Stimulated activated CD4-positive, alpha-beta T cell treated with anti-CD3 and anti-CD28 coated beads, Interleukin-4, amount 100 ng/mL, for 1 hour (primary cell): ENCODE measurements around the gene MYO1D.
A peak's percentile ranks its signal among the peaks of the same experiment; 100 is the strongest.
"Not testable (repeated sequence)": the region's sequence is repeated elsewhere in the genome, so short reads cannot be mapped to it uniquely, and the experiment has no call there.

Experiments
- DNase-seq: peaks from one replicate; pipeline ENCODE4 v3.0.0-alpha.2; 2020

MYO1D gene

DNA sequence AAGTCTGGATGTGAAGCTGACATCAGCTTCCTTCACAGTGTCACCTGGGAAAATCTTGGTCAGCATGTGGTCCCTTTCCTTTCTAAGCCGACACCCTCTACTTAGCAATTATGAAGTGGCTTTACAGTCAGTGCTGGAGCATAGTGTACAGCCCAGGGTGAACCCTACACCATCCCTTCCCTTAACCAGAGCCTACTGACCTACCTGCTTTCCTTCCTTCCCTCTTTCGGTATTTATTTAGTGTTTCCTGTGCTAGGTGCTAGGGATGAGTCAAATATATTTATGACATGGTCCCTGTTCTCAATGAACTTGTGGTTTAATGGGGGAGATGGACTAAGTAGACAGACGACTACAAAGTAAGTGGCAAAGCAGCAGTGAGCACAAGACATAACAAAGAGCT lies 312.6 kb downstream of the MYO1D start:
- no peak for DNase-seq

DNA sequence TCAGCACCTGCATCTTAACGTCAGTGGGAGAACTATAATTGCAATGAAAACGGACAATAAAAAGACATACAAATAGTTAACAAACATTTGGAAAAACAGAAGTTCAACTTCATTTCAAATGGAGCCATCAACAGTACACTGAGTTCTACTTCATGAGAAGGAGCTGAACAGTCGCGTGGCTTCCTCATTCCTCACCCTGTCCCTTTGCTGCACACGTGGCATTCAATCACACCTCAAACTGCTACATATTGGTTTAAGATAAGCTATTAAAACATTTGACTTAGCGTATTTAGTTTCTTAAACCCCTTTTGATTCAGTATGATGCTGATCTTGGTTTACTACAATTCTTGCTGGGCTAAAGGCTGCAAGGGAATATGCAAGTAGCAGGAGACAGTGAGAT lies 313.3 kb downstream of the MYO1D start:
- DNase-seq: no peak

DNA sequence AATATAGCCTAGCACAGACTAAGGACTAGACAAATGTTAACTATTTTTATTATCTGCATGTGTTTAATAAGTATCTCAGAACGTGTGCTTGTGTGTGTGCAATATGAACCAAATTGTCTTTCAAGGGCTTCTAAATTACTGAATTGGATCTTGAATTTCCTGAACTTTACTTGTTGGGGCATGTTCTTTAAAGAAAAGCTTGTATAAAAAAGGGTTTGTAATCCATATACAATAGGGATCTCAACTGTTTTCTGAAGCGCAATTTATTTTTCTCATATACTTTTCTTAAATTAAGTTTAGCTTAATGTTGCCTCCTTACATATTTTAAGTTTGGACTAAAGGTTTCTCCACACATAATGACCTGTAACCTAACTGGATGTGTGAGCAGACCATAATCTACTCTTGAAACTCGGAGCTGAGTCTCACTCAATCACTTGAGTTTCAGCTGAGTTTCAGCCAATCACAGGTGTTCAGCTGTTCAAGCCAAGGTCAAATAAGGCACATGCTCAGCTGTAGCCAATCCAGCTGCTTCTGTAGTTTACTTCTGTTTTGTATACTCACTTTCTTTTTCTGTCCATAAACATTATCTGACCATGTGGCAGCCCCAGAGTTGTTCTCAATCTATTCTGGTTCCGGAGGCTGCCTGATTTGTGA lies 317.8 kb downstream of the MYO1D start:
- no peak for DNase-seq

DNA sequence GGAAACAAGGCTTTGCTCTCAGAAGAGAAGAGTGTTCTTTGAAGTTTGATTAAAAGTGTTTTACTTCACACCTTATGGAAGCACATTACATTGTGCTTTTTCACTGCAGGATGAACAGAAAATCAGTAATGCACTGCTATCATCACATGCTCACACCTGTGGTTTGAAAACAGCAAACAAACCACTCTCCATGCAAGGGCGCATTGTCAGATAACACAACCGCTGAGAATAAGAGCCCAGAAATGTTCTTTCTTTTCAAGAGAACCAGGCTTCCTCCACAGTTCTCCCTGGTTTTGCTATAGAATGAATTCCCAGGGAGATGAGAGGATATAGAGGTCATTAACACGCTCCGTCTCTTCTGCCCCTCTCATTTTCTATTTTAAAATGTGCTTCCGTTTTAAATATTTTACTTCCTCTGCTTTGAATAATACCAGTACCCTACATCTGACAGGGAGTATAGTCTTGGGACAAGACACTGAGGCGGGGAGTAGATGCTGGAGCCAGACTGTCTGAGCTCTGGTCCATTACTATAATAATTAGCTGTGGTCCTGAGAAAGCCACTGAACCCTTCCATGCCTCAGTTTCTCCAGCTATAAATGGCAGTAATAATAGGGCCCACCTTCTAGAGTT lies 318.5 kb downstream of the MYO1D start:
- no peak for DNase-seq

DNA sequence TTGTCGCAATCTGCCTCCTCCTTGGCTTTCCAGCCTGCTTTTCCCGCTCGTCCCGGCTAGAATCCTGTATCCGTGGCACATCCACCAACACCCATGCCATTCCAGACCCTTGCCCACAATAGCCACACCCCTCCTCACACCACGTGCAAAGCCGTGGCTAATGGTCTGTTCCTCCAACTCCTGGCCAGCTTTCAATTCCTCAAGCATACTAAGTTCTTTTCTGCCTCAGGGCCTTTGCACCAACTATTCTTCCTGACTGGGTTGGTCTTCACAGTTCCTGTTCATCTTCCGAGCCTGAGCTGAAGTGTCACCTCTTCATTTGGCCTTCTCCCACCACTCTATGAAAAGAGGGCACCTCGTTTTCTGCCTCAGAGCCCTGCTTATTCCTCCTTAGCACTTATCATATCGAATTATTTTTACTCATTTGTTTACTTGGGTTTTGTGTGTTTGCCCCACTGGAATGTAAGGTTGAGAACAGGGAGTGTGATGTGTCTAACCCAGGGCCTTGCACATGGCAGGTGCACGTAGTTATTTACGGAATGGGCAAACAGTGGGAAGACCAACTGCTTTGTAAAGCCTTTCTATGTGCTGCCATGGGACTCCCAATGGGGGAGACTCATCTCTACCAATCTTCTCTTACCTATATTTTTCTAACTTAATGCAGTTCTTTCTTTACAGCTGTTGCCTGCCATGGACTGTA lies 321.2 kb downstream of the MYO1D start:
- DNase-seq: no peak

DNA sequence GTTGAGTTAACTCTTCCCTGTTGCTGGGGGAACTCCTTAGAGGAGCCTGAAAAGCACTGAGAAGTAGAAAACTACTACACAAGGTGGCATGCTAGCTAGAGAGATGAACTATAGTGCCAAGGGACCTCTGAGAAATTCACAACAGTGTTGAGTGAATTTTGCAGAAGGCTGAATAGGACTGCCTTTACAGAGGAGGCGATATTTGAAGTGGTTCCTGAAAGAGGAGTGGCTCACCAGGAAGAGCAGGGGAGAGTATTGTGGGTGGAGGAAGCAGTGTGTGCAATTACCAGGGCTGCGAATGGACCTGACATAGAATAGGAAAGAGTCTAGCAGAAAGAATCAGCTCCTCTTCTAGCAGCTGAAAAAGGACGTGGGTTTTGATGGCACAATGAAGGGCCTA lies 323.8 kb downstream of the MYO1D start:
- DNase-seq: no peak

DNA sequence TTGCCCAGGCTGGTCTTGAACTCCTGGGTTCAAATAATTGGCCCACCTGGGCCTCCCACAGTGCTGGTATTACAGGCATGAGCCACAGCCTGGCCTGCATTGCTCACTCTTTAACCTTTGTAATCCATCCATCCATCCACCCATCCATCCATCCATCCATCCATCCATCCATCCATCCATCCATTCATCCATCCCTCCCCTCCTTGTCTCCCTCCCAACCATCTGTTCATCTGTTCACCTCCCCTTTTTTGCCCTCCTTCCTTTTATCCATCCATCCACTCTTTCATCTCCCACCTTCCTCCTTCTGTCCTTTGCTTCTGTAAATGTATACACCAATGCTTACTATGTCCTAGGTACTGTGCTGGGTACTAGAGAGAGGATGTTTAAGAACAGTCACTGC lies 324.6 kb downstream of the MYO1D start:
- DNase-seq: no peak

DNA sequence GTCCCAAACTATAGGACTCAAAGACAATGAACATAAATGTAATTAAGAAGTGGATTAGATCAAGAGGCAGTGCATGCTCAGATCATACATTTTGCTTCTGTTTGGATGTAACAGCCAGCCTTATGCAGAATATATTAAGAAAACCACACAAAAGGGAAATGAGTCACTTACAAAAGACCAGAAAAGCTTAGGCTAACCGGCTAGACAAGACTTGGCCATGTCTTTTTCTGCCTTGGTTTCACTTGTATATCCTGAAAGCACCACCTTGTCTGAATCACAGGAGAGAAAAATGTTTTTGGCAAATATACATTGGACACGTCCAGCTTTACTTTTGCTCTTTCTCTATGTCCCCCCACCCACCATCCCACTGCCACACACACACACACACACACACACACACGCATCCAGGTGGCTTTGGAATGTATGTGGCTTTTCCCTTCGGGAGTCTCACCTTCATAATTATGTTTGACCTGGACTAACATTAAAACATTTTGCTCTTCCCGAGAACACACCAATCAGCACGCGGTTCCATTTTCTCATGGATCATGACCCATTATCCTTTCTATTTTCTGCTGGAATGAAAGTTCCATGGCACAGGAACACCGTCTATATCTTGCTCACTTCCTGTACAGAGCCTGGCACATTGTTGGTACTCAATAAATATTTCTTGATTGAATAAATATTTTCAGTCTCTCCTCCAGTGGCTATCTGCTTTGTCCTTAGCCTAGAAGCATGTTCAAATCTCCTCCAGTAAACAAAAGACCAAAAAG lies 325.6 kb downstream of the MYO1D start:
- no peak for DNase-seq

DNA sequence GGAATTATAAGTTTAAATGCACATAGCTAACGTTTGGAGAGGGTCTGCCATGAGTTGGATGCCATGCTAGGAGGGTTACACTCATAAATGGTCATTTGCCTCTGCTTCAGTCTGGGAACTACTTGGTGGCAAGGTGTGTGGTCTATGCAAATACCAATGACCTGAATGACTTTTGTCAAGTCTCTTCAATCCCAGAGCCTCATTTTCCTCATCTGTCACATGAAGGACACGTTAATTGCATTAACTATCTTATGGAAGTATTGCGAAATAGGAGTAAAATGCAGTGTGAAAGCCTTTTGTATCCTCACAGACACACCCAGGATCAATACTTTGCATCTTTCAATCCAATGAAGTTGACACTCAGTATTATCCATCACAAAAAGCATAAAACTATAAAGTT lies 327.4 kb downstream of the MYO1D start:
- DNase-seq: no peak

DNA sequence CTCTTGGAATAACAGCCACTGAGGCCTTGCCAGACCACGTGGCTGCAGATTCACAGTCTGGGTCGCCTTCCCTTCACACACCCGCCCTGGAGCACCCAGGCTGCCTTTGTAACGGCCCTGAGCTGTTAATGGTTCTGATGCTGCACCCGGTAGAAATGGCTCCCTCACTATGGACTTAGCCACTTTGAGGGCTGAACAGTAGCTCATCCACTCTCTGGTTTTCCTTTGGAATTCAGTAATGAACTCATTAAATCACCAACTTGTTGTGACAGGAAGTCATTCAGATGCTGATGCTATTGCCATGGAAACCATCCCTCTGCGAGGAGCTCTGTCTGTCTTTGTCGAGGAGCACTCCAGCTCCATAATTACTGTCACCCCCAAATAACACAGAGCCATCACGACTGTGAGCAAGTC lies 330.9 kb downstream of the MYO1D start:
- DNase-seq: no peak

DNA sequence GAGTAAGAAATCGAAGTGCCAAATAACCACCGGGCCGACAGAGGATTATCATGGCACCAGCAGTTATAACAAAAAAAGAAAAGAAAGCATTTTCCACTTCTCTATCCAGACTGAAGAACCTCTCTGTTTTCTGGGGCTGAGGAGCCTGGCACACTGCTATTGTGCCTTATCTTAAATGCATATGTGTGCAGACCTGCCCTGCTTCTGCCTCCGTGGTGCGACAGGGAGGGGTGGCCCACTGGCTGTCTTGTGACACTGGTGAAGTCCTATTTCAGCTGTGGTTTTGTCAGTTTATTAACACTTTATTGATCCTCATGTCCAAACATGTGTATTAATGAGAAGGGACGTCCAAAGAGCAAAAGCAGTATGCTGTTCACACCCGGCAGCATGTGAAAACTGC lies 334.7 kb downstream of the MYO1D start:
- no peak for DNase-seq

DNA sequence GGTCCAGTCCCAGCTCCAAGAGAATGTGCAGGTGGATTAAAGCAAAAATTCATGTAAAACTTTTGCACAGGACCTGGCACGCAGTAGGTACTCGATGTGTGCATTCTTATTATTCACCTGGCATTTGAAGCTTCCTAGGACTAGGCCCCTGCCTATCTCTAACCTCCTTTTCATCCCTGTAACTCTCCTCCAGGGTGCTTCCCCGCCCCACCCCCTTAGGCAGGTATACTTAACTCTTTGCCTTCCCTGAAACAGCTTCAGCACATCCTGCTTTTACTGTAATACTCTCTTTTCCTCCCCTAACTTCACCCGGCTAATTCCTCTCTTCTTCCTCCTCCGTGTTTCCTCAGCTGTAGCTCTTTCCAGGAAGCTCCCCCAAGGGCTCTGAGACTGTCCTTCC lies 335.3 kb downstream of the MYO1D start:
- DNase-seq: no peak

DNA sequence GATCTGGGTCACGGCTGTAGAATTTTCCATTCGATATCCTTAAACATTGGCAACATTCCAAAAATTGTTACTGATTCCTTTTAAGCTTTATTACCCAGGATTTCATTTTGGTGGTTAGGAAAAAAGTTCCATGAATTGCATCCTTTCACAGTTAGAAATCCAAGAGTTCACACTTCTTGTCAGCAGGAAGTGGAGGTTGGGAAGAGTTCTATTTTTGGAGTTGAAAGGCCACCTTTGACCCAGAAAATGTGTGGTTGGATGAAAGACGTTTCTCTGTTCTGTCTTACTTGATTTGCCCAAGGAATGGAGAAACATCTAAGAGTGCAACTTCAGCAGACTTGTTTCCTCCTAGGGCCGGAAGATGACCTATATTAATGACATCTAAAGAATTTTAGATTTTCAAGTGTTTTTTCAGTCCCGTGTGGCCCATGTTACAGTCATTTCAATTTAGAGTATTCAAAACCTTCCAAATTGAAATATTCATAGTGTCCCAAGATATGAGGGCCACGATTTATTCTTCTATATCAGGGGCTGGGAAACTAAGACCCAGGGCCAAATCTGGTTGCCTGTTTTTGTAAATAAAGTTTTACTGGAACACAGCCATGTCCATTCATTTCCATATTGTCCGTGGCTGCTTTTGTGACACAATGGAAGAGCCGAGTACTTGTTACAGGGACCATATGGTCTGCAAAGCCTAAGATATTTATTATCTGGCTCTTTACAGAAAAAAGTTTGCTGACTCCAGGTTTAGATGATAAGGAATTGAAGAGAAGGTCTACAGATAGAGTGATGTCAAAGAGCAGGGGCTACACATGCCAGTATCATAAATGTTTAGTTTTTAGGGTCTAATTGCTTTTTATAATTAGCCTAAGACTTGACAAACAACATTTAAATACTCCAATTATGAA lies 339.9 kb downstream of the MYO1D start:
- no peak for DNase-seq

DNA sequence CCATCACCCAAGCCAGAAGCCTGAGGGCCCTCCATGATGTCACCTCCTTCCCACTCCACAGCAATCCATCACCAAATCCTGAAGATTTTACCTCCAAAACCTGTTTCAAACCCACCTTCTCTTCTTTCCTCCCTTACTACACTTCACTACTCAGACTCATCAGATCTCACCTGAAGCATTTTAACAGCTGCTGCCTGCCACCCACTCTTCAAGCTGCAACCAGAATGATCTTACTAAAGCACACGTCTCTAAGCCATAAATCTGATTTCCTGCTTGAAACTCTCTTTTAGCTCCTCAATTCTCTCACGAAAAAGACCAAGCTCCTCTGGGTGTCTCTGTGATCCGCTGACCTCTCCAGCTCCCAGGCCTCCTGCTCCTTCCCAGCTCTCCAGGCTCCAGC lies 343.6 kb downstream of the MYO1D start:
- no peak for DNase-seq

DNA sequence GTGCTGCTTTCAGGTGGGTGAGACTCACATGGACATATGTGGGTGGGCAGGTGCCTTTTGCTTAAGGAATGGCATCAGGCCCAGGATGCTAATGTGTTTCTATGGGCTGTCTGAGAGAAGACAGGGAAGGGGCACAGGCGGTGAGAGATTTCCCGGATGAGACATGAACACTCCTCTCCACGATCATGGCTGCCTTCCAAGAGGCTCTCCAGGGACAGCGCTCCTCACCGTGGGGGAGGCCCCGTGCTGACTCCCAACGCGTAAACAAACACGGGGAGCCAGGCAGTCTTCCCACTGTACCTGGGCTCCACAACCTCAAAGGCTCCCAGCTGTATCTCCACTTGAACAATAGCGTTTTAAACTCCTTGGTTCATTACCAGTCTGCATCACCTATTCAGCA lies 347.3 kb downstream of the MYO1D start:
- DNase-seq: no peak

DNA sequence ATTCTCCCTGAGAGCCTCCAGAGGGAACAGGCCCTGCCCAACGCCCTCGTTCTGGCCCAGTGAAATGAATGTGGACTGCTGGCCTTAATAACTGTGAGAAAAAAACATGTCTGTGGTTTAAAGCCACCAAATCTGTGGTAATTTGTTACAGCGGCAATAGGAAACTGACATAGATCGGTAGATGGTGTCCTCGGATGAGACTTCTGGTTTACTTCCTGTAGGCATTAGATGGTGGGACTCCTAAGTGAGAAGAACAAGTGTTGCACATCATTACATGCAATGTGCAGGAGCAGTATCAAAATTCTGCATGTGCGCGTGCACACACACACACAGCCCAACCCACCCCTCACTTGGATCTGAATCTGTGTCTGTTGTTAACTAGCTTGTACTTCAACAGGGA lies 348.1 kb downstream of the MYO1D start:
- no peak for DNase-seq

DNA sequence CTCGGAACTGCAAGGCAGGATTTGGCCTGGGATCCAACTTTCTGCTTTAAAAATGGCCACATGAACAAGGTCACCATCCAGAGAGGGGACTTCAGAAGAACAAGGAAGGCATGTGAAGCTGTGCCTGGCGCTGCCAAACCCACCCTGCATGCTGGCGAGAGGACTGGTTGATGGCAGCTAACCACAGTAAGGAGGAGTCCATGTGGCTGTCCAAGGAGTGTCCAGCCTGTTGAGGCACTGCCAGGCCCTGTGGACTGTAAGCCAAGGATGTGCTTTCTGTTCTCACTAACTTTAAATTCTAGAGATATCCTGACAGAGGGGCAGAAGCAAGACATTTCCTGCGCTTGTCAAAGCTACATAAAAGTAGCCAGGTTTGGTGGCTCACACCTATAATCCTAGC lies 349.8 kb downstream of the MYO1D start:
- DNase-seq: no peak

DNA sequence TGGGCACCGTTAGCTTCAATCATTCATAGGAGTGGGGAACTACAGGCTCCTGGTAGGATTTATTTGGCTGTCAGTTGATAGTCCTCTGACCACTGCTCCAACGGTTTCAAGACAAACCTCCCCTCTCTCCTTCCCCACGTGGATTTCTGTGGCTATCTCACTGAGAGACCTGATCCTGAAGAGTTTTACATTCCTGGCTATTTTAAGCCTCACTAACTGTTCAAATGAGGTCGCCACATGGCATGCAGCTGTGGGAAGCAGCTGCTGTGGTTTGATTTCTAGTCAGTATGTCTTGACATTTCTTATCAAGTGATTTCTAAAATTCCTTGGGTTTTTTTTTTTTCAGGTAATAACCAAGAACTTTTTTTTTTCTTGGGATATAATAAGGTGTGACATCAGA lies 351.8 kb downstream of the MYO1D start:
- DNase-seq: no peak

DNA sequence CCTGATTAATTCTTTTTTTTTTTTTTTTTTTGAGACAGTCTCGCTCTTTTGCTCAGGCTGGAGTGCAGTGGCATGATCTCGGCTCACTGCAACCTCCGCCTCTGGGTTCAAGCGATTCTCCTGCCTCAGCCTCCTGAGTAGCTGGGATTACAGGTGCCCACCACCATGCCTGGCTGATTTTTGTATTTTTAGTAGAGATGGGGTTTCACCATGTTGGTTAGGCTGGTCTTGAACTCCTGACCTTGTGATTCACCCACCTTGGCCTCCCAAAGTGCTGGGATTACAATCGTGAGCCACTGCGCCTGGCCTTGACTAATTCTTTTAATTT lies 352.4 kb downstream of the MYO1D start:
- not testable (repeated sequence) for DNase-seq

DNA sequence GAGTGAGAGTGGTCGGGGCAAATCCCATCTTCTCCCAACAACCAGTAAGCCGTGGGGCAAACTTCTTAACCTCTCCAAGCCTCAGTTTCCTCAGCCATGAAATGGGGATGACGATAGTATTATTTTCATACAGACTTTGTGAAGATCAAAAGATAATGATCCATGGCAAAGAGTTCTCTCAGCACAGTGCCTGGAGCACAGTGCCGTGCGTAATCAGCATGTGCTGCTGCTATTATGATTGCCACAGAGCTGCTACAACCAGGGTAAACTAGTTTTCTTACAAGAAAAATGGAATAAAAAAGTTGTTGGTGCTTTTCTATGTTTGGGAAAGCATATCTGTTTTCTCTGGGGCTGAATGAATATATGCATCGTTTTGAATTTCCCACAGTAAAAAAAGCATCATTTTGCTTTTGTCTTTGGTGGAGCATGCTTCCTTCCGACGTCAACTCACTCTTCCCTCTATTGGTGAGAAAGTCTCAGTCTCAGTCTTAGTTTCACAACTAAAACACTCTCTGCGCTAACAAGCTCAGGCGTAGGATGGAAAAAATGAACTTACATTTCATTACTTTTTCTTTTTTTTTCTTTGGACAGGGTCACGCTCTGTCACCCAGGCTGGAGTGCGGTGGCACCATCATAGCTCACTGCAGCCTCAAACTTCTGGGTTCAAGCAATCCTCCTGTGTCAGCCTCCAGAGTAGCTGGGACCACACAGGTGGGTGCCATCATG lies 352.9 kb downstream of the MYO1D start:
- DNase-seq: no peak

DNA sequence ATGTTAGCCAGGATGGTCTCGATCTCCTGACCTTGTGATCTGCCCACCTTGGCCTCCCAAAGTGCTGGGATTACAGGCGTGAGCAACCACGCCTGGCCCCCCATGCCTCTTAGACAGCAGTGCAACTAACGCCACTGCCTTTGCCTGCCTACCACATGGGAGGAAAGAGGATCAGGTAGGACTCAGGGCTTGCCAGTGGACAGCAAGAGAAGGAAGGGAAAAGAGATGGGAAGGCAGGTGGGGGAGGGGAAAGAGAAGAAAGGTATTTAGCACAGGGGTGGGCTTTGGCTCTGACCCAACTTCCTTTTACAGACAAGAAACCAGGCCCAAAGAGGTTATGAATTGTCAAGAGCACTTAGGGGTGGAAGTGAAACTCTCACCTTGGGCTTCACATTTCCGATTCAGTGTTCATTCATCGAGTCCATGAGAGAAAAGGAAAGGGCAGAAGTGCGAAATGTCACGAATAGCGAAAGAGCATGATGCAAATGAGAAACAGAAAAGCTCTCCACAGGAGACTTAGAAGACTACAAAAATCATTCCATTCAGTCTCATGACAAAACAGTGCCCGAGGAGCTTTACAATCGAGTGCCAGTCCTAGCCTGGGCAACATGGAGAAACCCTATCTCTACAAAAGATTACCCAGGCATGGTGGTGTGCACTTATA lies 353.8 kb downstream of the MYO1D start:
- peak; percentile 19 for DNase-seq
